Measurements from ENCODE around the gene MDM4.
"Not testable (repeated sequence)": the region's sequence is repeated elsewhere in the genome, so short reads cannot be mapped to it uniquely, and the experiment has no call there.

The MDM4 gene

GRCh38 chr1:204520834-204521709 lies 4.9 kb downstream of the MDM4 start:
- peak; percentile 79 for DNase-seq

- not testable (repeated sequence) for DNase-seq
These were observed 5.8 kb downstream of the MDM4 start for GRCh38 chr1:204521941-204522521.

GRCh38 chr1:204523605-204524215 lies 7.5 kb downstream of the MDM4 start:
- DNase-seq, result no peak

GRCh38 chr1:204524986-204525385 lies 8.8 kb downstream of the MDM4 start:
- DNase-seq, result no peak

GRCh38 chr1:204528241-204528640 lies 12.0 kb downstream of the MDM4 start:
- no peak for DNase-seq

- no peak for DNase-seq
These were observed 12.5 kb downstream of the MDM4 start for GRCh38 chr1:204528677-204529076.

GRCh38 chr1:204529371-204529895 lies 13.2 kb downstream of the MDM4 start:
- no peak for DNase-seq

- DNase-seq, result no peak
These were observed 14.7 kb downstream of the MDM4 start for GRCh38 chr1:204530932-204531331.

GRCh38 chr1:204532832-204533231 lies 16.6 kb downstream of the MDM4 start:
- no peak for DNase-seq

- DNase-seq, result no peak
These were observed 25.4 kb downstream of the MDM4 start for GRCh38 chr1:204541626-204542025.

GRCh38 chr1:204544321-204544720 lies 28.1 kb downstream of the MDM4 start:
- peak; percentile 28 for DNase-seq

- DNase-seq, result no peak
These were observed 29.0 kb downstream of the MDM4 start for GRCh38 chr1:204545202-204545601.

GRCh38 chr1:204545881-204546280 lies 29.7 kb downstream of the MDM4 start:
- DNase-seq, result no peak

- no peak for DNase-seq
These were observed 32.1 kb downstream of the MDM4 start for GRCh38 chr1:204548265-204548664.

GRCh38 chr1:204549313-204549712 lies 33.1 kb downstream of the MDM4 start:
- no peak for DNase-seq

GRCh38 chr1:204550926-204551325 lies 34.7 kb downstream of the MDM4 start:
- DNase-seq, result no peak

- no peak for DNase-seq
These were observed 40.3 kb downstream of the MDM4 start for GRCh38 chr1:204556458-204557052.

- DNase-seq, result no peak
These were observed 42.3 kb downstream of the MDM4 start for GRCh38 chr1:204558467-204558866.

- not testable (repeated sequence) for DNase-seq
These were observed 43.8 kb downstream of the MDM4 start for GRCh38 chr1:204560002-204560401.

GRCh38 chr1:204560590-204561150 lies 44.5 kb downstream of the MDM4 start:
- DNase-seq, result no peak

GRCh38 chr1:204562075-204562990 lies 46.1 kb downstream of the MDM4 start:
- no peak for DNase-seq

- DNase-seq, result no peak
These were observed 47.1 kb downstream of the MDM4 start for GRCh38 chr1:204563307-204563706.
